ENCODE data around the gene IFITM2.

The IFITM2 gene

GRCh38 chr11:289712-290620, 17.6 kb upstream of the IFITM2 start:
- peaks cover 31% of the 10 kb centered on the region for H3K36me3 ChIP-seq (ENCODE audit: control insufficient read depth, insufficient read depth, low read length)
- H3K27ac ChIP-seq (ENCODE audit: low read depth, low read length) = no peak overlapping the region
- H3K4me3 ChIP-seq (ENCODE audit: low read depth, low read length) = peak overlapping the region; percentile 37; the same call in 1 of the 2 replicates
- H3K4me1 ChIP-seq (ENCODE audit: control insufficient read depth, insufficient read depth, low read length) = peaks cover 13% of the 10 kb centered on the region
- peaks cover 26% of the 10 kb centered on the region for H3K27me3 ChIP-seq (ENCODE audit: control insufficient read depth, insufficient read depth, low read length)
- H3K9me3 ChIP-seq (ENCODE audit: control insufficient read depth, insufficient read depth, low read length) = no peaks in the 10 kb centered on the region
- no peak overlapping the region for H3K9ac ChIP-seq (ENCODE audit: low read depth, low read length)

- peaks cover 37% of the 10 kb centered on the region for H3K36me3 ChIP-seq (ENCODE audit: control insufficient read depth, insufficient read depth, low read length)
- peaks cover 13% of the 10 kb centered on the region for H3K4me1 ChIP-seq (ENCODE audit: control insufficient read depth, insufficient read depth, low read length)
Observed at GRCh38 chr11:290621-291231, 16.9 kb upstream of the IFITM2 start.

DNA sequence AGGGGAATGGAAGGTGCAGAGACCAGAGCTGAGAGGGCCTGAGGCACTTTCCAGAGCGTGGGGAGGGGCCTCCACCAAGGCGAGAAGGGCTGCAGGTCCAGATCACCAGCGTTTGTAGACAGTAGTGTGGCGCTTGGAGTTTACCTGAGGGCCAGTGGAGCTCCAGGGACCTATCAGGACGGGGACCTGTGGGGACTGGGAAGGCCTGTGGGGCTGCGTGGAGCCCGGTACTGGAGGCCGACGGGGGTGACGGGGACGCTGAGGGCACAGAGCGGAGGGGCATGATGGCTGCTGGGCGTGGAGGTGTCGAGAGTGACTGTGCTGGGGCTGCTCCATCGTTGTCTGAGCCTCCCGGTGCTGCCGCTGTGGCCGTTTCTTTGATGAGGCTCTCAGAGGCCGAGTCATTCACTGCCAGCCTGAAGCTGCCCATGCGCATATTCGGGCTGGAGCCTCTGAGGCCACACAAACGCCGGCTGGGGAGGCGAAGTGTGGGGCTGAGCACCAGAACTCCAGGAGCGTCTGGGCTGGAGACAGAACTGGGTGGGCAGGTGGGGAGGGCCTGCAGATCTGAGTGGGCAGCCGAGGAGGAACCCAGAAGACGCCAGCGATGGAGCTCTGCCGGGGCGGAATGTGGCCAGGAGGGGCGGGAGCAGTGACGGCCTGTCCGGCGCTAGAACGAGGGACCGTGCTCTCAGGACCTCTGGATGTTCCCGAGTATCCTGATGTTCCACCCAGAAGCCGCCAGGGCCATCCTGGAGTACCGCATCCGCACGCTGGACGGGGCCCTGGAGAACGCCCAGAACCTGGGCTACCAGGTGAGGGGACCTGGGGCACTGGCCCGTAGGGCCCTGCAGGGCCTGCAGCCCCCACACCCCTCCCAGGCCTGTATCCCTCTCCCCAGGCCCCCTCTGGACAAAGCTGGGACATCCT, 16.1 kb upstream of the IFITM2 start:
- no peaks in the 10 kb centered on the region for H3K9me3 ChIP-seq (ENCODE audit: control insufficient read depth, insufficient read depth, low read length)
- peaks cover 37% of the 10 kb centered on the region for H3K36me3 ChIP-seq (ENCODE audit: control insufficient read depth, insufficient read depth, low read length)
- H3K4me1 ChIP-seq (ENCODE audit: control insufficient read depth, insufficient read depth, low read length) = peaks cover 13% of the 10 kb centered on the region
- H3K27ac ChIP-seq (ENCODE audit: low read depth, low read length) = no peak overlapping the region
- no peak overlapping the region for H3K9ac ChIP-seq (ENCODE audit: low read depth, low read length)
- H3K4me3 ChIP-seq (ENCODE audit: low read depth, low read length) = no peak overlapping the region
- H3K27me3 ChIP-seq (ENCODE audit: control insufficient read depth, insufficient read depth, low read length) = peaks cover 19% of the 10 kb centered on the region

More at GRCh38 chr11:290621-291231, 16.9 kb upstream of the IFITM2 start:
- no peak overlapping the region for H3K4me3 ChIP-seq (ENCODE audit: low read depth, low read length)
- H3K27me3 ChIP-seq (ENCODE audit: control insufficient read depth, insufficient read depth, low read length) = peaks cover 25% of the 10 kb centered on the region
- no peak overlapping the region for H3K27ac ChIP-seq (ENCODE audit: low read depth, low read length)
- no peaks in the 10 kb centered on the region for H3K9me3 ChIP-seq (ENCODE audit: control insufficient read depth, insufficient read depth, low read length)
- no peak overlapping the region for H3K9ac ChIP-seq (ENCODE audit: low read depth, low read length)

- H3K27me3 ChIP-seq (ENCODE audit: control insufficient read depth, insufficient read depth, low read length) = peaks cover 13% of the 10 kb centered on the region
- no peak overlapping the region for H3K4me3 ChIP-seq (ENCODE audit: low read depth, low read length)
- no peak overlapping the region for H3K27ac ChIP-seq (ENCODE audit: low read depth, low read length)
- H3K9me3 ChIP-seq (ENCODE audit: control insufficient read depth, insufficient read depth, low read length) = no peaks in the 10 kb centered on the region
- peaks cover 13% of the 10 kb centered on the region for H3K4me1 ChIP-seq (ENCODE audit: control insufficient read depth, insufficient read depth, low read length)
- peaks cover 37% of the 10 kb centered on the region for H3K36me3 ChIP-seq (ENCODE audit: control insufficient read depth, insufficient read depth, low read length)
- no peak overlapping the region for H3K9ac ChIP-seq (ENCODE audit: low read depth, low read length)
Observed at GRCh38 chr11:292211-293121, 15.2 kb upstream of the IFITM2 start.

DNA sequence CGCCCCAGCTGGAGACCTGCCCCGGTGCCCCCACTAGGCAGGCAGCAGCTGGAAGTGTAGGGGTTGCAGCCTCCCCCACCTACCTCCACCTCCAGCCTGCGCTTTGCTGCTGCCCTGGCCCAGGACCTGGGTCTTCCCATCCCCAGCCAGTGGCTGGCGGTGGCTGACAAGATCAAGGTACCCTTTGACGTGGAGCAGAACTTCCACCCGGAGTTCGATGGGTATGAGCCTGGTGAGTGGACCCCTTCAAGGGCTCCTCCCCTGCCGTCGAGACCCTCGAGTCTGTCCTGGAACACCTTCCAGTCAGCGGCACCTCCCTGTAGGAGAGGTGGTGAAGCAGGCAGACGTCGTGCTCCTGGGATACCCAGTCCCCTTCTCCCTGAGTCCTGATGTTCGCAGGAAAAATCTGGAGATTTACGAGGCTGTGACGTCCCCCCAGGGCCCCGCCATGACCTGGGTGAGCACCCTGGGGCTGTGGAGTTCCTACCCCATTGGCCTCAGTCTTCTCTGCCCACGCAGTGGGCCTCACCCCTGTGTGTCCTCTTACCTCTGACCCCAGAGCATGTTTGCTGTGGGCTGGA, 14.3 kb upstream of the IFITM2 start:
- Histone ChIP-seq H3K9ac (ENCODE audit: low read depth, low read length) (no peak overlapping the region), H3K27ac (ENCODE audit: low read depth, low read length) (no peak overlapping the region), H3K36me3 (ENCODE audit: control insufficient read depth, insufficient read depth, low read length) (peaks cover 37% of the 10 kb centered on the region), H3K27me3 (ENCODE audit: control insufficient read depth, insufficient read depth, low read length) (peaks cover 4% of the 10 kb centered on the region), H3K9me3 (ENCODE audit: control insufficient read depth, insufficient read depth, low read length) (no peaks in the 10 kb centered on the region), H3K4me1 (ENCODE audit: control insufficient read depth, insufficient read depth, low read length) (peaks cover 13% of the 10 kb centered on the region), H3K4me3 (ENCODE audit: low read depth, low read length) (no peak overlapping the region)

DNA sequence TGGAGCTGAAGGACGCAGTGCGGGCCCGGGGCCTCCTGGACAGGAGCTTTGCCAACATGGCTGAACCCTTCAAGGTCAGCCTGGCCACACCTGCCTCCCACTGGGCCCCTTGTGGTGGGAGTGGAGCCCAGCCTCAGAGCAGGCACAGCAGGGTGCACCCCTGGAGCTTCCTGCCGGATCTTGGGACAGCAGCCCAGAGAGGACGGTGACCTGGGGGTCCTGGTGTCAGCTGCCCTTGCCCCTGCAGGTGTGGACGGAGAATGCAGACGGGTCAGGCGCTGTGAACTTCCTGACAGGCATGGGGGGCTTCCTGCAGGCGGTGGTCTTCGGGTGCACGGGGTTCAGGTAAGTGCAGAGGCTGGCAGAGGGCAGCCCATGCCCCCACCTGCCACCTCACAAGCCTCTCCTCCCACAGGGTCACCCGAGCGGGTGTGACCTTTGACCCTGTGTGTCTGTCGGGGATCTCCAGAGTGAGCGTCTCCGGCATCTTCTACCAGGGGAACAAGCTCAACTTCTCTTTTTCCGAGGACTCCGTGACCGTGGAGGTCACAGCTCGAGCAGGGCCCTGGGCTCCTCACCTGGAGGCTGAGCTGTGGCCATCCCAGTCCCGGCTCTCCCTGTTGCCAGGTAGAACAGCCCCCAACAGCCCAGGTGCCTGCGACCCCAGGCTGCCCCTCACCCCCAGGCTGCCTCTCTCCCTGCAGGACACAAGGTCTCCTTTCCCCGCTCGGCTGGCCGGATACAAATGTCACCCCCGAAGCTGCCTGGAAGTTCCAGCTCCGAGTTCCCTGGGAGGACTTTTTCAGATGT, 13.6 kb upstream of the IFITM2 start:
- Histone ChIP-seq H3K4me1 (ENCODE audit: control insufficient read depth, insufficient read depth, low read length) (peaks cover 13% of the 10 kb centered on the region), H3K9ac (ENCODE audit: low read depth, low read length) (no peak overlapping the region), H3K27me3 (ENCODE audit: control insufficient read depth, insufficient read depth, low read length) (no peaks in the 10 kb centered on the region), H3K4me3 (ENCODE audit: low read depth, low read length) (no peak overlapping the region), H3K9me3 (ENCODE audit: control insufficient read depth, insufficient read depth, low read length) (no peaks in the 10 kb centered on the region), H3K27ac (ENCODE audit: low read depth, low read length) (no peak overlapping the region), H3K36me3 (ENCODE audit: control insufficient read depth, insufficient read depth, low read length) (peaks cover 37% of the 10 kb centered on the region)

DNA sequence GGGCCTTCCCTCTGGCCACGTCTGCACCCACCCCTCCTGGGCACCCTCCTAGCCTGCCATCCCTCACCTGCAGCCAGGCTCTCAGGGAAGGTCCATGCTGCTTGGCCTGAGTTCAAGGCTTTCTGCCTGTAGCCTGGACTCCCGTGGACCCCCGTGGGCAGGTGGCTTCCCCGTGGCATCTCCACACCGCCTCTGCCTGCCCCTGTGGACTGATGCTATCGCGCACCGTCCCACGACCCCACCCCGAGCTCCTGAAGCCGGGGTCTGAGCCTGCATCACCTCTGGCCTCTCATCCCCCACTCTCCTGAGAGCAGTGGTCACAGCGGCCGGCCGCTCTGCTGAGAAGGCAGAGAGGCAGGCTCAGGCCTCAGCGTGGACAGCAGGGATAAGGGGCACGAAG, 12.8 kb upstream of the IFITM2 start:
- H3K9ac ChIP-seq (ENCODE audit: low read depth, low read length) = no peak overlapping the region
- H3K4me3 ChIP-seq (ENCODE audit: low read depth, low read length) = no peak overlapping the region
- H3K4me1 ChIP-seq (ENCODE audit: control insufficient read depth, insufficient read depth, low read length) = peaks cover 9% of the 10 kb centered on the region; the same call in 1 of the 2 replicates
- no peaks in the 10 kb centered on the region for H3K27me3 ChIP-seq (ENCODE audit: control insufficient read depth, insufficient read depth, low read length)
- H3K27ac ChIP-seq (ENCODE audit: low read depth, low read length) = no peak overlapping the region
- H3K36me3 ChIP-seq (ENCODE audit: control insufficient read depth, insufficient read depth, low read length) = peaks cover 37% of the 10 kb centered on the region
- no peaks in the 10 kb centered on the region for H3K9me3 ChIP-seq (ENCODE audit: control insufficient read depth, insufficient read depth, low read length)

- peaks cover 34% of the 10 kb centered on the region for H3K36me3 ChIP-seq (ENCODE audit: control insufficient read depth, insufficient read depth, low read length)
Observed at GRCh38 chr11:295351-296170, 12.1 kb upstream of the IFITM2 start.

More at GRCh38 chr11:295351-296170, 12.1 kb upstream of the IFITM2 start:
- Histone ChIP-seq H3K27me3 (ENCODE audit: control insufficient read depth, insufficient read depth, low read length) (no peaks in the 10 kb centered on the region), H3K4me1 (ENCODE audit: control insufficient read depth, insufficient read depth, low read length) (peaks cover 14% of the 10 kb centered on the region), H3K27ac (ENCODE audit: low read depth, low read length) (no peak overlapping the region), H3K9ac (ENCODE audit: low read depth, low read length) (no peak overlapping the region), H3K4me3 (ENCODE audit: low read depth, low read length) (no peak overlapping the region), H3K9me3 (ENCODE audit: control insufficient read depth, insufficient read depth, low read length) (no peaks in the 10 kb centered on the region)

Data from HUES48 (cell line).